ENCODE results near the gene FUT9. TPM values are rescaled to one million over a fixed set of nuclear protein-coding genes. Genes with fewer than 3 reads are reported as not detected.

The FUT9 gene
- total RNA-seq, 2 donors from 2014 or later = 1.5 to 4.3 TPM

DNA sequence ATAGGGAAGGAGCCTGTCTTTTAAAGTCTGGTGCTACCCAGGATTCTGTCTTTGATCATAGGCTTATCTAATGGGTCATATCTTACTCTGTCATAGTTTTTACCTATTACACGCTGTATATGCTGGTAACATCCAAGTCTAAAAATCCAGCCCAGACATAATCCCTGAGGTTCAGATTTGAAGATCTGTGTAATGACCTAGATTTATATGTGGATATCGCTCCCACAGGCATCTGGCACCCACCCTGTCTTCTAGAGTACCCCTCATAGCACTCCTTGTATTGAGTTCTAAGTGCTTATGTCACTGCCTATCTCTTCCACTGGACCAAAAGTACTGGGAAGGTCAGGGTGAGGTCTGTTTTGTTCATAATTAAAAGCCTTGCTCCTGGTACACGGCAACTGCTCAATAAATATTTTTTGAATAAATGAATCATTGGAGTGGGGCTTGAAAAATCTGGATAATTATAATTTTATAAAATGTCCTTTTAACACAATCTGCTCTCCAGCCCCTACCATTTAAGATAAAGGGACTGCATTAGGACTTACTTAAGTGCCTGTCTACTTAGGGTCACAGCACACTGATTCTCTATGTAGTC, 136.4 kb downstream of the FUT9 start:
- H3K4me3 ChIP-seq (ENCODE audit: low read length) = no peak overlapping the region
- Mint-ChIP-seq H3K27me3 (ENCODE audit: insufficient read depth) (no peaks in the 10 kb centered on the region), H3K36me3 (ENCODE audit: low read depth) (no peaks in the 10 kb centered on the region), H3K9me3 (no peaks in the 10 kb centered on the region), H3K4me3 (no peak overlapping the region), H3K4me1 (no peaks in the 10 kb centered on the region), H3K27ac (no peak overlapping the region)
- no peak overlapping the region for H3K27ac ChIP-seq (ENCODE audit: low read depth, low read length)
- no peaks in the 10 kb centered on the region for H3K36me3 ChIP-seq (ENCODE audit: control insufficient read depth, insufficient read depth, low read length)
- DNase-seq = no peak
- H3K27me3 ChIP-seq (ENCODE audit: control insufficient read depth, insufficient read depth, low read length, poor library complexity, severe bottlenecking) = no peaks in the 10 kb centered on the region
- no peaks in the 10 kb centered on the region for H3K4me1 ChIP-seq (ENCODE audit: control insufficient read depth, insufficient read depth, low read length)
- TF ChIP-seq, protein P1, sequence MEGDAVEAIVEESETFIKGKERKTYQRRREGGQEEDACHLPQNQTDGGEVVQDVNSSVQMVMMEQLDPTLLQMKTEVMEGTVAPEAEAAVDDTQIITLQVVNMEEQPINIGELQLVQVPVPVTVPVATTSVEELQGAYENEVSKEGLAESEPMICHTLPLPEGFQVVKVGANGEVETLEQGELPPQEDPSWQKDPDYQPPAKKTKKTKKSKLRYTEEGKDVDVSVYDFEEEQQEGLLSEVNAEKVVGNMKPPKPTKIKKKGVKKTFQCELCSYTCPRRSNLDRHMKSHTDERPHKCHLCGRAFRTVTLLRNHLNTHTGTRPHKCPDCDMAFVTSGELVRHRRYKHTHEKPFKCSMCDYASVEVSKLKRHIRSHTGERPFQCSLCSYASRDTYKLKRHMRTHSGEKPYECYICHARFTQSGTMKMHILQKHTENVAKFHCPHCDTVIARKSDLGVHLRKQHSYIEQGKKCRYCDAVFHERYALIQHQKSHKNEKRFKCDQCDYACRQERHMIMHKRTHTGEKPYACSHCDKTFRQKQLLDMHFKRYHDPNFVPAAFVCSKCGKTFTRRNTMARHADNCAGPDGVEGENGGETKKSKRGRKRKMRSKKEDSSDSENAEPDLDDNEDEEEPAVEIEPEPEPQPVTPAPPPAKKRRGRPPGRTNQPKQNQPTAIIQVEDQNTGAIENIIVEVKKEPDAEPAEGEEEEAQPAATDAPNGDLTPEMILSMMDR (conservative IDR thresholded peaks at IDR 0.05) = no peak
- no peaks in the 10 kb centered on the region for H3K9me3 ChIP-seq (ENCODE audit: control insufficient read depth, low read length)
- 94% methylated on average over 3 of the region's 3 CpGs; no CpG with 5 or more reads in 1 of the 2 experiments for WGBS, 2 experiments (ENCODE audit: insufficient coverage in 1 of 2, insufficient read length in 1 of 2)
- no peak overlapping the region for H3K9ac ChIP-seq (ENCODE audit: extremely low read depth, low read length, poor library complexity, severe bottlenecking)

DNA sequence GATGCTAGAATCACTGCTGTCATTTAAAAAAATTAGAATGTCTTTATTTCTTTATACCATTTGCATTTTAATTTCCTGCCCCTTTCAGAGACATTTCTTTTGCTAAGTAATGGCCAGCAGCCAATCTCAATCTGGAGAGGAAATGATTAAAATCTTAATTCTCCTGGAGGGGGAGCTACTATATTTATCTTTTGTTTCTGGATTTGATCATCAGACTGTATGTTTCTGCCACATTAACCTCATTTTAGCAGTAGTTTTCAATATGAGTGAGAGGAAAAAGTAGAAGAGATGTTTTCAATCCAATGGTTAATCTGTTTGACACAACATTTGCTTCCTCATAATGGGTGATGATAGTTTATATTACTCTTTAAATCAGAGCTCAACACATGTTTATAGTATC, 138.0 kb downstream of the FUT9 start:
- Mint-ChIP-seq H3K36me3 (ENCODE audit: low read depth) (no peaks in the 10 kb centered on the region), H3K27ac (no peak overlapping the region), H3K9me3 (no peaks in the 10 kb centered on the region), H3K27me3 (ENCODE audit: insufficient read depth) (no peaks in the 10 kb centered on the region), H3K4me3 (no peak overlapping the region), H3K4me1 (no peaks in the 10 kb centered on the region)
- Histone ChIP-seq H3K9me3 (ENCODE audit: control insufficient read depth, low read length) (no peaks in the 10 kb centered on the region), H3K9ac (ENCODE audit: extremely low read depth, low read length, poor library complexity, severe bottlenecking) (no peak overlapping the region), H3K4me3 (ENCODE audit: low read length) (no peak overlapping the region), H3K4me1 (ENCODE audit: control insufficient read depth, insufficient read depth, low read length) (no peaks in the 10 kb centered on the region), H3K36me3 (ENCODE audit: control insufficient read depth, insufficient read depth, low read length) (no peaks in the 10 kb centered on the region), H3K27me3 (ENCODE audit: control insufficient read depth, insufficient read depth, low read length, poor library complexity, severe bottlenecking) (no peaks in the 10 kb centered on the region), H3K27ac (ENCODE audit: low read depth, low read length) (no peak overlapping the region)
- TF ChIP-seq, protein P1 (conservative IDR thresholded peaks at IDR 0.05) = no peak
- DNase-seq = no peak

DNA sequence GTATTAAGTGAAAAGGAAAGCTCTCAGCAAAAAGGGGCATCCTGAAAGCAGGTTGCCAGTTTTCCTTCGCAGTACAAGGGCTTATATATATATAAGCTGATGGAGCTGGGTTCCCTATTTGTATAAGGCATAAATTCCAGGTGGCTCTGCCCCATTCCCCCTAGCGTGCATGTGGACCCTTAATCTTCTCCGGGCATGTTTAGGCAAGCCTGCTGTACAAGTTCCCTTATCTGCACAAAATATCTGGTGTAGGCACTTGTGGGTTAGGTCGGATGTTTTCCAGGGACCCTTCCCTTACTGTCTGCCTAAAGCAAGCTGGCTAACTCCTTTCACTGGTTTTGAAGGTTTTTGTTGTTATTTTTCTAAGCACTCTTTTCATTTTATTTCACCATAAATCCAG, 140.7 kb downstream of the FUT9 start:
- H3K9me3 Mint-ChIP-seq = no peaks in the 10 kb centered on the region
- 95 to 100% methylated on average over 2 to 4 of the region's 4 CpGs for WGBS, 2 experiments (ENCODE audit: insufficient coverage in 1 of 2, insufficient read length in 1 of 2)
- H3K4me1 Mint-ChIP-seq = no peaks in the 10 kb centered on the region
- no peaks in the 10 kb centered on the region for H3K36me3 ChIP-seq (ENCODE audit: control insufficient read depth, insufficient read depth, low read length)
- H3K27ac ChIP-seq (ENCODE audit: low read depth, low read length) = no peak overlapping the region
- TF ChIP-seq, protein P1 (conservative IDR thresholded peaks at IDR 0.05) = no peak
- no peak overlapping the region for H3K9ac ChIP-seq (ENCODE audit: extremely low read depth, low read length, poor library complexity, severe bottlenecking)
- H3K9me3 ChIP-seq (ENCODE audit: control insufficient read depth, low read length) = no peaks in the 10 kb centered on the region
- H3K27ac Mint-ChIP-seq = no peak overlapping the region
- H3K27me3 Mint-ChIP-seq (ENCODE audit: insufficient read depth) = no peaks in the 10 kb centered on the region
- no peak overlapping the region for H3K4me3 Mint-ChIP-seq
- H3K4me3 ChIP-seq (ENCODE audit: low read length) = no peak overlapping the region
- H3K4me1 ChIP-seq (ENCODE audit: control insufficient read depth, insufficient read depth, low read length) = no peaks in the 10 kb centered on the region
- H3K27me3 ChIP-seq (ENCODE audit: control insufficient read depth, insufficient read depth, low read length, poor library complexity, severe bottlenecking) = no peaks in the 10 kb centered on the region
- DNase-seq = no peak
- H3K36me3 Mint-ChIP-seq (ENCODE audit: low read depth) = no peaks in the 10 kb centered on the region

Measured in endodermal cell (in vitro differentiated cells).